ENCODE data around the gene LTBP1. TPM values are rescaled to one million over a fixed set of nuclear protein-coding genes. Genes with fewer than 3 reads are reported as not detected.

LTBP1 gene
- total RNA-seq, 4 donors from 2014 or later = 3.8 to 20.8 (median 11.3) TPM

DNA sequence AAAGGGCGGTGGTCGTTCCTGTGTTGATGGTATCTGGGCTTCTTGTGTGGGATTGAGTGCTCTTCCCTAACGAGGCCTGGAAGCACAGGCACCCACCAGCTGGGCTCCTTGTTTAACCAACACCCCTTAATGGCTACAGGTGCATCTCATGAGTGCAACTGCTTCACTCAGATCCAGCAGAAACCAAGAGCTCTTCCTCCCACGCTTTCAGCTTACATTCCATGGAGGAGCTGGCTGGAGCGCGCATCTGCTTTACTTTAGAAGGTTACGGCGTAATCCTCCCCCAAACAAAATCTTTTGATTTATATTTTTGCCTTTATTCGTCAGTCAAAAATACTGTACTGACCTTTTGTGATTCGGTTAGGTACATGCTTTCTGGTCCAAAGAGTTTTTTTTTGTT, 174.7 kb downstream of the LTBP1 start:
- intact Hi-C loops (cut with DNase I; ENCODE audit: low total_unique reads) = no loop called here
- WGBS, 2 donors = 90 to 96% methylated on average over 10 of the region's 10 CpGs
- TF ChIP-seq, protein P1, sequence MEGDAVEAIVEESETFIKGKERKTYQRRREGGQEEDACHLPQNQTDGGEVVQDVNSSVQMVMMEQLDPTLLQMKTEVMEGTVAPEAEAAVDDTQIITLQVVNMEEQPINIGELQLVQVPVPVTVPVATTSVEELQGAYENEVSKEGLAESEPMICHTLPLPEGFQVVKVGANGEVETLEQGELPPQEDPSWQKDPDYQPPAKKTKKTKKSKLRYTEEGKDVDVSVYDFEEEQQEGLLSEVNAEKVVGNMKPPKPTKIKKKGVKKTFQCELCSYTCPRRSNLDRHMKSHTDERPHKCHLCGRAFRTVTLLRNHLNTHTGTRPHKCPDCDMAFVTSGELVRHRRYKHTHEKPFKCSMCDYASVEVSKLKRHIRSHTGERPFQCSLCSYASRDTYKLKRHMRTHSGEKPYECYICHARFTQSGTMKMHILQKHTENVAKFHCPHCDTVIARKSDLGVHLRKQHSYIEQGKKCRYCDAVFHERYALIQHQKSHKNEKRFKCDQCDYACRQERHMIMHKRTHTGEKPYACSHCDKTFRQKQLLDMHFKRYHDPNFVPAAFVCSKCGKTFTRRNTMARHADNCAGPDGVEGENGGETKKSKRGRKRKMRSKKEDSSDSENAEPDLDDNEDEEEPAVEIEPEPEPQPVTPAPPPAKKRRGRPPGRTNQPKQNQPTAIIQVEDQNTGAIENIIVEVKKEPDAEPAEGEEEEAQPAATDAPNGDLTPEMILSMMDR (IDR thresholded peaks at IDR 0.05) = no peak
- TF ChIP-seq POLR2A (IDR thresholded peaks at IDR 0.05) = no peak

GRCh38 chr2:33121925-33122324, 175.2 kb downstream of the LTBP1 start:
- DNase-seq (ENCODE audit: low spot score in 2 of 2) = no peak
- H3K4me3 ChIP-seq (ENCODE audit: low read depth, poor library complexity, severe bottlenecking) = no peak overlapping the region
- TF ChIP-seq, protein P1 (IDR thresholded peaks at IDR 0.05) = no peak
- TF ChIP-seq POLR2A (IDR thresholded peaks at IDR 0.05) = no peak
- intact Hi-C loops (cut with DNase I; ENCODE audit: low total_unique reads) = no loop called here
- 95 to 96% methylated on average over 10 of the region's 10 CpGs for WGBS, 2 donors

More for the DNA sequence above, 174.7 kb downstream of the LTBP1 start:
- no peak for DNase-seq (ENCODE audit: low spot score in 2 of 2)
- no peak overlapping the region for H3K4me3 ChIP-seq (ENCODE audit: low read depth, poor library complexity, severe bottlenecking)

- TF ChIP-seq POLR2A (IDR thresholded peaks at IDR 0.05) = no peak
- TF ChIP-seq, protein P1 (IDR thresholded peaks at IDR 0.05) = no peak
- WGBS, 2 donors = 88 to 93% methylated on average over 3 of the region's 3 CpGs
These were observed 176.0 kb downstream of the LTBP1 start for GRCh38 chr2:33122726-33123125.

DNA sequence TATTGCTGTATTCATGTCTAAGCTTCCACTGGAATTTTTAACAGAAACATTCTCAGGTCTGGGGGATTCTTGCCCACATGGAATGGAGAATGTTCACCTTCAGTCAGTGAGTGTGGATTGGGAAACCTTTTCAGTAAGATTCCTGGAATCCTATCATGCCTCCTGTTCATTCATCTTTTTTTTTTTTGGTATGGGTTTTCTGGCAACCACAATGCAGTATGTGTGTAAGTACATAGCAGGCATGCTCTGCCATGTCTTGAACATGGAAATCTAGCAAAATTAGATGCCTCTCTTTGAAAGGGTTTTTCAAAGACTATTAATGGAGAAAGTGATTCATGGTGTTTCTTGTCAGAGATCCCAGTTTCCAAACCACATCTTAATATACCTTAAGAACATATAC, 176.5 kb downstream of the LTBP1 start:
- H3K4me3 ChIP-seq (ENCODE audit: low read depth, poor library complexity, severe bottlenecking) = no peak overlapping the region
- intact Hi-C loops (cut with DNase I; ENCODE audit: low total_unique reads) = no loop called here
- TF ChIP-seq POLR2A (IDR thresholded peaks at IDR 0.05) = no peak
- TF ChIP-seq, protein P1 (IDR thresholded peaks at IDR 0.05) = no peak
- DNase-seq (ENCODE audit: low spot score in 2 of 2) = no peak

More at GRCh38 chr2:33122726-33123125, 176.0 kb downstream of the LTBP1 start:
- intact Hi-C loops (cut with DNase I; ENCODE audit: low total_unique reads) = no loop called here
- H3K4me3 ChIP-seq (ENCODE audit: low read depth, poor library complexity, severe bottlenecking) = no peak overlapping the region
- no peak for DNase-seq (ENCODE audit: low spot score in 2 of 2)

GRCh38 chr2:33126552-33126951, 179.8 kb downstream of the LTBP1 start:
- TF ChIP-seq, protein P1 (IDR thresholded peaks at IDR 0.05) = no peak
- TF ChIP-seq POLR2A (IDR thresholded peaks at IDR 0.05) = no peak
- 65 to 76% methylated on average over 1 of the region's 1 CpG for WGBS, 2 donors

DNA sequence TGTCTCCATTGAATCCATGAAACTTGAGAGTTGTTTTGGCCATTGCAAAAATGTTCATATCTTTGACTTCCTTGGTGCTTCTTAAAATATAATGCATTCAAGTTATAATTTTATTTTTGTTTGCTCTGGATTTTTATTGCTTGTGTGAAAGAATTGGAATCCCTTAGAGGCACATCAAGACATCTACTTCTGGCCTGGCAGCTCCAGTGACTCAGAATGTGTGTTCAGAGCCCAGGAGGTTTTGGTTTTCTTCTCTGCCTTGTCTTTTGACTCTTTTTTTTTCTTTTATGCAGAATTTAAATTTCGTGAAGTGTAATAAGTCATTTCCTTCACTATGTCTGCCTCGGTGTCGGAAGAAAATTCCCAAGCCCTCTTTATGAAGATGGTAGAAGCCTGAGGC, 180.2 kb downstream of the LTBP1 start:
- 30 to 47% methylated on average over 3 of the region's 3 CpGs for WGBS, 2 donors
- no peak for TF ChIP-seq POLR2A (IDR thresholded peaks at IDR 0.05)
- TF ChIP-seq, protein P1 (IDR thresholded peaks at IDR 0.05) = no peak
- no peak overlapping the region for H3K4me3 ChIP-seq (ENCODE audit: low read depth, poor library complexity, severe bottlenecking)
- DNase-seq (ENCODE audit: low spot score in 2 of 2) = no peak
- intact Hi-C loops (cut with DNase I; ENCODE audit: low total_unique reads) = no loop called here

More at GRCh38 chr2:33126552-33126951, 179.8 kb downstream of the LTBP1 start:
- no peak for DNase-seq (ENCODE audit: low spot score in 2 of 2)
- no peak overlapping the region for H3K4me3 ChIP-seq (ENCODE audit: low read depth, poor library complexity, severe bottlenecking)
- intact Hi-C loops (cut with DNase I; ENCODE audit: low total_unique reads) = no loop called here

Measured in lower leg skin (tissue), 4 donors.